ENCODE results near the gene TCFL5. TPM values are rescaled to one million over a fixed set of nuclear protein-coding genes. Genes with fewer than 3 reads are reported as not detected.

TCFL5 gene
- total RNA-seq, 4 donors from 2014 or later: 12.1 to 13.9 (median 13.1) TPM

GRCh38 chr20:62827311-62828038 is 34.1 kb downstream of the TCFL5 start:
- intact Hi-C loops (cut with DNase I; ENCODE audit: low total_unique reads): loop anchor here (10.0 kb wide), 1 partner anchor 187 kb away; no protein-coding TSS in a partner anchor
- TF ChIP-seq POLR2A (IDR thresholded peaks at IDR 0.05): no peak
- TF ChIP-seq, protein P1, sequence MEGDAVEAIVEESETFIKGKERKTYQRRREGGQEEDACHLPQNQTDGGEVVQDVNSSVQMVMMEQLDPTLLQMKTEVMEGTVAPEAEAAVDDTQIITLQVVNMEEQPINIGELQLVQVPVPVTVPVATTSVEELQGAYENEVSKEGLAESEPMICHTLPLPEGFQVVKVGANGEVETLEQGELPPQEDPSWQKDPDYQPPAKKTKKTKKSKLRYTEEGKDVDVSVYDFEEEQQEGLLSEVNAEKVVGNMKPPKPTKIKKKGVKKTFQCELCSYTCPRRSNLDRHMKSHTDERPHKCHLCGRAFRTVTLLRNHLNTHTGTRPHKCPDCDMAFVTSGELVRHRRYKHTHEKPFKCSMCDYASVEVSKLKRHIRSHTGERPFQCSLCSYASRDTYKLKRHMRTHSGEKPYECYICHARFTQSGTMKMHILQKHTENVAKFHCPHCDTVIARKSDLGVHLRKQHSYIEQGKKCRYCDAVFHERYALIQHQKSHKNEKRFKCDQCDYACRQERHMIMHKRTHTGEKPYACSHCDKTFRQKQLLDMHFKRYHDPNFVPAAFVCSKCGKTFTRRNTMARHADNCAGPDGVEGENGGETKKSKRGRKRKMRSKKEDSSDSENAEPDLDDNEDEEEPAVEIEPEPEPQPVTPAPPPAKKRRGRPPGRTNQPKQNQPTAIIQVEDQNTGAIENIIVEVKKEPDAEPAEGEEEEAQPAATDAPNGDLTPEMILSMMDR (IDR thresholded peaks at IDR 0.05): no peak
- 75 to 79% methylated on average over 17 to 19 of the region's 29 CpGs for WGBS, 2 donors
- no peak for DNase-seq (ENCODE audit: low spot score in 2 of 2)
- H3K4me3 ChIP-seq (ENCODE audit: low read depth, poor library complexity, severe bottlenecking): no peak overlapping the region

DNA sequence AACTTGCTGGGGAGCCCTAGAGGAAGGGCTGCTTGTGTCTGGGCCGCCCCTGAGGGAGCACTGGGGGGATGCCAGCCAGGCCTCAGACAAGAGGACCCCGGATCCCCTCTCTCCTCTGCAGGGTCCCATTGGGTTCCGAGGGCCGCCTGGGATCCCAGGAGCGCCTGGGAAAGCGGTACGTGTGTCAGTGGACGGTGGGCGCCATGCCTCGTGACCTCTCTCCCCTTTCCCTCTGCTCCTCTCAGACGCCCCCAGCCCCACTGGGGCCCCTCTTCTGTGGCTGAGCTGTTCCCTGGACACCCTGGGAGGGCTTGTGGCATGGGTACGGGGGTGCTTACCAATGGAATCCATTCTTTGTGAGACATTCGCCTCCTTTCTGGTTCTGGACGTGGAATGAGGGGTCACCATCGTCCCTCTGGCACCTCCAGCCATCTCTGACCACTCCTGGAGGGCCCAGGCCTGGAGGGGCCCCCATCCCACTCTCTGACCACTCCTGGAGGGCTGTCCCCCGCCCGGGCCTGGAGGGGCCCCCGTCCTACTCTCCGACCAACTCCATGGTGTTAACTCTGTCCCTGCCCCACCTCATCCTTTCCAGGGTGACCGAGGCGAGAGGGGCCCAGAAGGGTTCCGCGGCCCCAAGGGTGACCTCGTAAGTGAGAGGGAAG is 34.8 kb downstream of the TCFL5 start:
- DNase-seq (ENCODE audit: low spot score in 2 of 2): no peak
- intact Hi-C loops (cut with DNase I; ENCODE audit: low total_unique reads): loop anchor here (10.0 kb wide), 1 partner anchor 188 kb away; no protein-coding TSS in a partner anchor
- TF ChIP-seq, protein P1 (IDR thresholded peaks at IDR 0.05): no peak
- no peak for TF ChIP-seq POLR2A (IDR thresholded peaks at IDR 0.05)
- WGBS, 2 donors: 86 to 91% methylated on average over 23 to 24 of the region's 24 CpGs
- no peak overlapping the region for H3K4me3 ChIP-seq (ENCODE audit: low read depth, poor library complexity, severe bottlenecking)

DNA sequence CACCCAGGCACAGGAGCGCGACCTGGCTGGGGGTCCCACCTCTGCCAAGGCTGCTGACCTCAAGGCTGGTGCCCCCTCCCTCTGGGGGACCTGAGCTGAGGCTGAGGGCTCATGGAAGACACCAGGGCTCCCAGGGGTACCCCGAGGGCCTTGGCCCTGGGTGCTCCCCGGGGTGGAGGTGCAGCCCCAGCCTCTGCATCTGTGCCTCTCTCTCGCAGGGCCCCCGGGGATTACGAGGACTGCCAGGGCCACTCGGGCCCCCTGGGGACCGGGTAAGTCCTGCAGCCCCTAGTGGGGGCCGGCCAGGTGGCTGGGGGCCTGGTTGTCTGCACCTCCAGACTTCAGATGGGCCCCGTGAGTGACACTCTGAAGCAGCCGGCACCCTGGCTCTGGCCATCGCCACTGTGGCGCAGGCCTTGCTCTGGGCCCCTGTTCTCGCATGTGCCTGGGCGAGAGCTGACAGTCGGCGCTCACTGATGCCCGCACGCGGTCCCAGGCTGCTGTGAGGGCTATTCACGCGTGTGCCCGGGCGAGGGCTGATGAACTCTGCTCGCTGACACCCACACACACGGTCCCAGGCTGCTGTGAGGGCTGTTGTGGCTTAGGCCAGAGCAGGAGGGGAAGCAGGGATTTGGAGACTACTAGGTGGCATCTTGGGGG is 35.5 kb downstream of the TCFL5 start:
- no peak overlapping the region for H3K4me3 ChIP-seq (ENCODE audit: low read depth, poor library complexity, severe bottlenecking)
- DNase-seq (ENCODE audit: low spot score in 2 of 2): no peak
- 71% methylated on average over 13 to 24 of the region's 27 CpGs for WGBS, 2 donors
- no peak for TF ChIP-seq POLR2A (IDR thresholded peaks at IDR 0.05)
- TF ChIP-seq, protein P1 (IDR thresholded peaks at IDR 0.05): no peak
- intact Hi-C loops (cut with DNase I; ENCODE audit: low total_unique reads): loop anchor here (10.0 kb wide), 1 partner anchor 189 kb away; no protein-coding TSS in a partner anchor

DNA sequence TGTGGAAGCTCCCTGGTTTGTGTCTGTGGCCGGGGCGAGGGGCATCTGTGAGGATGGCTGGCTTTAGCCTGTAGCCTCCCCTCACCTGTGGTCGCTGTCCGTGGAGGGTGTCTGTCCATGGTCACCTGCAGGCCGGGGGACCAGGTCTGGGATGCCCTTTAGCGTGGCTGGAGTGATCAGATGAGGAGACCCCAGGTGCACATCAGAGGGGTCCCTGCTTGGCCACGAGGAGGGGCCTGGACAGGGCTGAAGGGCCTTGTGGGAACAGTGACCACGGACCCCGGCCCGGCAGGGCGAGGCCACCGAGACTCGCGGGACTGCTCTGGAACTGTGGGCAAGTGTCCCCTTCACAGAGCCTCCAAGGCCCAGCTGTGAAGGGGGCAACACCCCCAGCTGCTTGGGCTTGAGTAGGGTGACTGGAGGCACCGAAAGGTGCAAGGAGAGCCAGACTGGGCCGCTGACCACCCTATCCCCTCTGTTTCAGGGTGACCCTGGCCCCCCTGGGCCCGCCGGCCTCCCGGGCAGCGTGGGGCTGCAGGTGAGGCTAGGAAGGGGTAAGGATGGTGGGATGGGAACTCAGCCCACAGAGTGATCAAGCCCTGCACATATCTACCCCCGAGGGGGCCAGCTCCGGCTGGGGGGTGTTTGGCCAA is 36.2 kb downstream of the TCFL5 start:
- no peak for DNase-seq (ENCODE audit: low spot score in 2 of 2)
- H3K4me3 ChIP-seq (ENCODE audit: low read depth, poor library complexity, severe bottlenecking): no peak overlapping the region
- 71 to 79% methylated on average over 15 to 18 of the region's 22 CpGs for WGBS, 2 donors

More for the DNA sequence above, 36.2 kb downstream of the TCFL5 start:
- TF ChIP-seq POLR2A (IDR thresholded peaks at IDR 0.05): no peak
- TF ChIP-seq, protein P1 (IDR thresholded peaks at IDR 0.05): no peak
- intact Hi-C loops (cut with DNase I; ENCODE audit: low total_unique reads): loop anchor here (10.0 kb wide), 1 partner anchor 189 kb away; no protein-coding TSS in a partner anchor

All from lower leg skin (tissue), 4 donors.